CD4-positive, alpha-beta T cell (primary cell): ENCODE data around the gene DNAJC17. TPM values are rescaled to one million over a fixed set of nuclear protein-coding genes. Genes with fewer than 3 reads are reported as not detected.

Experiments used
- ATAC-seq: fragments of 200-7000 bp; cut with Tn5 transposase; one replicate; pipeline ENCODE4 v1.10.0; 2022; ENCODE audit warnings: mild to moderate bottlenecking; ENCODE audit not compliant: poor library complexity
- CTCF ChIA-PET: fragments of 350-600 bp; sonication (Branson Sonifier 250); formaldehyde crosslinking; loops from one replicate; lab custom pipeline; 2021; ENCODE audit warnings: antibody characterized with exemption, inconsistent platforms; lab: Charles Lee
- POLR2A ChIA-PET: fragments of 350-600 bp; sonication (Branson Sonifier 250); formaldehyde crosslinking; loops from one replicate; lab custom pipeline; 2021; ENCODE audit warnings: antibody characterized with exemption, inconsistent platforms; lab: Charles Lee
- DNase-seq, 14 experiments: peaks; one replicate each; pipeline ENCODE4 v3.0.0-alpha.2; 2013 to 2020; ENCODE audit warnings: mixed read lengths in 2 of 14
- H3K27ac ChIP-seq, 2 donors: one replicate each; pipeline versions ENCODE4 v1.5.1 to v1.7.0; 2013; ENCODE audit warnings: low read length in 2 of 2, low read depth in 1 of 2, mild to moderate bottlenecking in 1 of 2
- H3K27me3 ChIP-seq, 2 experiments: 1 replicate in 1 of 2; 2 replicates in 1 of 2; pipeline versions ENCODE4 v1.6.1 to v1.7.0; 2013; ENCODE audit warnings: low read length in 2 of 2, control low read depth in 1 of 2, mild to moderate bottlenecking in 1 of 2, moderate library complexity in 1 of 2; ENCODE audit not compliant: insufficient read depth in 2 of 2, control insufficient read depth in 1 of 2
- H3K36me3 ChIP-seq: one replicate; pipeline ENCODE4 v1.6.1; 2013; ENCODE audit warnings: low read length, control low read depth; ENCODE audit not compliant: insufficient read depth
- H3K4me1 ChIP-seq: one replicate; pipeline ENCODE4 v1.6.1; 2013; ENCODE audit warnings: low read length, control low read depth; ENCODE audit not compliant: insufficient read depth
- H3K4me3 ChIP-seq: one replicate; pipeline ENCODE4 v1.5.1; 2013; ENCODE audit warnings: mild to moderate bottlenecking, low read length, moderate library complexity
- H3K9me3 ChIP-seq, 2 experiments: 1 replicate in 1 of 2; 2 replicates in 1 of 2; pipeline versions ENCODE4 v1.6.1 to v1.7.0; 2013; ENCODE audit warnings: low read length in 2 of 2, mild to moderate bottlenecking in 2 of 2, control low read depth in 1 of 2, moderate library complexity in 1 of 2; ENCODE audit not compliant: control insufficient read depth in 1 of 2, insufficient read depth in 1 of 2
- H3K27ac Mint-ChIP-seq: one replicate; pipeline ENCODE4 v1.8.0; 2020; ENCODE audit warnings: mixed read lengths
- H3K27me3 Mint-ChIP-seq: one replicate; pipeline ENCODE4 v1.8.0; 2021; ENCODE audit warnings: mixed read lengths
- H3K36me3 Mint-ChIP-seq: one replicate; pipeline ENCODE4 v1.8.0; 2021; ENCODE audit warnings: low read depth, mixed read lengths
- H3K4me1 Mint-ChIP-seq: one replicate; pipeline ENCODE4 v1.8.0; 2021; ENCODE audit warnings: low read depth, mixed read lengths
- H3K4me3 Mint-ChIP-seq: one replicate; pipeline ENCODE4 v1.8.0; 2020; ENCODE audit warnings: mild to moderate bottlenecking, mixed read lengths
- H3K9me3 Mint-ChIP-seq: one replicate; pipeline ENCODE4 v1.8.0; 2020; ENCODE audit warnings: mixed read lengths
- CTCF ChIP-seq: fragments of 200-600 bp; IDR thresholded peaks from one replicate; pipeline ENCODE4 v1.8.0; 2022; ENCODE audit warnings: antibody characterized with exemption, mild to moderate bottlenecking
- intact Hi-C, 2 experiments: fragments of 100-400 bp; cut with DNase I in 1 of 2; cut with micrococcal nuclease in 1 of 2; formaldehyde crosslinking; loops; one replicate each; pipeline versions ENCODE4 v1.15.1 to v1.9.0; 2023 to 2025; cut with DNase I, micrococcal nuclease
- total RNA-seq, 174 experiments: library from RNA in 2 of 174; stranded (reverse) in 2 of 174; gene quantifications; one replicate each; pipeline ENCODE4 v1.2.3 and lab custom pipeline; 2021 to 2026

The DNAJC17 gene
- total RNA-seq, 2 experiments from 2014 or later = 14.4 to 17.9 TPM

DNA sequence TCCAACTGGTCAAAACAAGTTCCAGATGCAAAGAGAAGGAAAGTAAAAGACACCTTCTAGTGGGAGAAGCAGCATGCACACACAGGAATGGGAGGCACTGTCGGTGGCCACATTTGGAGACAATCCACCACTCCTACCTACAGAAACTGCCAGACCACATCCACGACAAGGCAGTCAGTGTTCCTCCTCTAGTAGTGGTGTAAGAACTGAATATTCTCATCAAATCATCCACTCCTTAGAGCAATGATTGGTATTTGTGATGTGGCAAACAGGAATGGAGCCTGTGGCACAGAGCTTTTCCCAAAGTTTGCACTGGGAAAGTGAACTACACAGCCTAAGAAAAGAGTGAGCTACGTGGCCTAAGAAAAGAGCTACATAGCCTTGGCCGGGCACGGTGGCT is 31.5 kb upstream of the DNAJC17 start:
- no peak for TF ChIP-seq CTCF
- POLR2A ChIA-PET = no interaction called here

GRCh38 chr15:40836020-40836419 is 28.7 kb upstream of the DNAJC17 start:
- Histone ChIP-seq H3K4me3 (no peak overlapping the region), H3K9me3 (no peaks in the 10 kb centered on the region), H3K27me3 (no peaks in the 10 kb centered on the region), H3K4me1 (no peaks in the 10 kb centered on the region), H3K27ac (no peak overlapping the region), H3K36me3 (no peaks in the 10 kb centered on the region)
- TF ChIP-seq CTCF = no peak
- H3K4me3 Mint-ChIP-seq = no peak overlapping the region
- DNase-seq (no peak), ATAC-seq (no peak)
- no peak overlapping the region for H3K27ac Mint-ChIP-seq
- no peaks in the 10 kb centered on the region for H3K9me3 Mint-ChIP-seq
- H3K36me3 Mint-ChIP-seq = no peaks in the 10 kb centered on the region
- ChIA-PET CTCF (no interaction called here), POLR2A (no interaction called here)
- no peaks in the 10 kb centered on the region for H3K4me1 Mint-ChIP-seq
- intact Hi-C loops = no loop called here
- no peaks in the 10 kb centered on the region for H3K27me3 Mint-ChIP-seq

More for the DNA sequence above, 31.5 kb upstream of the DNAJC17 start:
- no peaks in the 10 kb centered on the region for H3K36me3 ChIP-seq
- Mint-ChIP-seq H3K4me1 (peaks cover 5% of the 10 kb centered on the region), H3K9me3 (no peaks in the 10 kb centered on the region), H3K27me3 (peaks cover 5% of the 10 kb centered on the region), H3K27ac (no peak overlapping the region), H3K36me3 (no peaks in the 10 kb centered on the region), H3K4me3 (no peak overlapping the region)
- peaks cover 0 to 7% of the 10 kb centered on the region in 2 experiments for H3K27me3 ChIP-seq
- DNase-seq (no peak), ATAC-seq (no peak)
- CTCF ChIA-PET = no interaction called here
- peaks cover 5% of the 10 kb centered on the region for H3K4me1 ChIP-seq
- intact Hi-C loops = no loop called here
- H3K9me3 ChIP-seq = no peaks in the 10 kb centered on the region
- no peak overlapping the region for H3K4me3 ChIP-seq
- H3K27ac ChIP-seq = no peak overlapping the region

DNA sequence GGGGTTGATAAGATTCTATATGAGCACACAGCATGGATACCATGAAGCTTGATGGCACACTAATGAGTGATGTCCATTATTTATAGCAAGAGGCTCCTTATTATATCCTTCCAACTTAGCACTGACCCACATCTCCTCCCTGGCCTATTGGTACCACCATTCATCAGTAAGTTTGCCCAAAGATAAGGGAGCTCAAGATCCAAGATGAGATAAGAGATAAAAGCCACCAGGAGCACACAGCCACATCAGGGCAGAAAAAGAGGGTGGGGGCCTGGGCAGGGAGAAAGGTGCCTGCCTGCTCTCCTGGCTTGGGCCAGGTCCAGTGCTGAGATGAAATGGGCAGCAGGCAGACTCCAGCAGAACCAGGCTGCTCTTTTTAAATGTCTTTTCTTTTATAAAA is 25.6 kb upstream of the DNAJC17 start:
- H3K36me3 ChIP-seq = no peaks in the 10 kb centered on the region
- no peaks in the 10 kb centered on the region for H3K36me3 Mint-ChIP-seq
- no peaks in the 10 kb centered on the region for H3K27me3 Mint-ChIP-seq
- DNase-seq (no peak), ATAC-seq (no peak)
- H3K27me3 ChIP-seq = no peaks in the 10 kb centered on the region
- H3K9me3 ChIP-seq = no peaks in the 10 kb centered on the region
- CTCF ChIA-PET = interaction anchor here (1.1 kb wide), 1 partner anchor 26 kb away, joined by 3 read pairs; no protein-coding TSS in a partner anchor
- H3K27ac Mint-ChIP-seq = no peak overlapping the region
- no peak overlapping the region for H3K4me3 ChIP-seq
- no peak for TF ChIP-seq CTCF
- H3K4me3 Mint-ChIP-seq = no peak overlapping the region
- no peaks in the 10 kb centered on the region for H3K4me1 ChIP-seq
- POLR2A ChIA-PET = no interaction called here
- H3K4me1 Mint-ChIP-seq = no peaks in the 10 kb centered on the region
- no peak overlapping the region for H3K27ac ChIP-seq
- intact Hi-C loops = no loop called here
- H3K9me3 Mint-ChIP-seq = no peaks in the 10 kb centered on the region
